ENCODE results near the gene GCNT4. TPM values are rescaled to one million over a fixed set of nuclear protein-coding genes. Genes with fewer than 3 reads are reported as not detected.

The GCNT4 gene
- total RNA-seq, 1 experiment from 2014 or later: 0.63 TPM

DNA sequence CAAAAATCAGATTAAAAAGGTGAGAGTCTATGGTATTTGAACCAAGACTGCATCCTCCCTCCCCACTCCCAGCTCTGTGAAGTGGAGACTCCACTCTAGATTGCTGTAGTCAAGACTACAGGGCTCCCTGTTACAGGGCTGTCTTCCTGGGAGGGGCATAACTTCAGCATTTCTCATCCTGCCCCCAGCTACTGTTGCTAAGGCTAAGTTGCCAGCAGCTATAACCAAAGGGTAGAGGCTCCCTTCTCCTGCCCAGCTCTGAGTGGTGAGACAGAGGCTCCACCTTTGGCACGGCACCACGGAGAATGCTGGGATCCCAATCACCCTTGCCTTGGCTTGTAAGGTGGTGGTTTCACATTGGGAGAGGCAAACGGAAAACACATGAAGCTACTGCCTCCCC, 39.2 kb upstream of the GCNT4 start:
- no peaks in the 10 kb centered on the region for H3K79me1 ChIP-seq (ENCODE audit: insufficient read depth, low read depth, low read length, poor library complexity, severe bottlenecking)
- H3K27me3 Mint-ChIP-seq (ENCODE audit: low read depth): no peaks in the 10 kb centered on the region
- no peaks in the 10 kb centered on the region for H3K4me1 ChIP-seq (ENCODE audit: insufficient read depth, low read length)
- H2BK15ac ChIP-seq (ENCODE audit: low read depth, low read length): no peak overlapping the region
- H3K36me3 Mint-ChIP-seq (ENCODE audit: insufficient read depth in 1 of 3, low read depth in 3 of 3): no peaks in the 10 kb centered on the region
- no peak overlapping the region for H3K4me2 ChIP-seq (ENCODE audit: insufficient read depth, insufficient read length, low read length)
- no peak overlapping the region for H3T11ph ChIP-seq (ENCODE audit: low read length)
- no peaks in the 10 kb centered on the region for H3K9me3 ChIP-seq (ENCODE audit: control insufficient read depth, low read depth, low read length)
- no peak overlapping the region for H3K4me3 Mint-ChIP-seq
- no peaks in the 10 kb centered on the region for H3K23me2 ChIP-seq (ENCODE audit: insufficient read length, low read depth, low read length, poor library complexity, severe bottlenecking)
- H3K14ac ChIP-seq (ENCODE audit: insufficient read depth, low read length): no peak overlapping the region
- no peak for DNase-seq
- no peak overlapping the region for H4K5ac ChIP-seq (ENCODE audit: insufficient read length, low read depth, low read length)
- no peak overlapping the region for H2BK5ac ChIP-seq (ENCODE audit: insufficient read length, low read length)
- H4K20me1 ChIP-seq (ENCODE audit: control insufficient read depth, insufficient read depth, insufficient read length): no peaks in the 10 kb centered on the region
- no peak overlapping the region for H3K27ac ChIP-seq (ENCODE audit: insufficient read length, low read depth, low read length)
- H3K4me1 Mint-ChIP-seq: peaks cover 2 to 8% of the 10 kb centered on the region in 2 experiments; a peak in 2 of 4 replicates
- no peaks in the 10 kb centered on the region for H3K9me3 Mint-ChIP-seq
- H2BK120ac ChIP-seq (ENCODE audit: low read depth, low read length, poor library complexity, severe bottlenecking): no peak overlapping the region
- H2AK5ac ChIP-seq (ENCODE audit: insufficient read length, low read length): no peak overlapping the region
- H2BK20ac ChIP-seq (ENCODE audit: low read depth, low read length, poor library complexity, severe bottlenecking): no peak overlapping the region
- no peak overlapping the region for H3K4ac ChIP-seq (ENCODE audit: low read depth, low read length)
- no peak overlapping the region for H3K9ac ChIP-seq (ENCODE audit: extremely low read depth, insufficient read length, low read length)
- no peak overlapping the region for H2AFZ ChIP-seq (ENCODE audit: low read length)
- no peak overlapping the region for H4K91ac ChIP-seq (ENCODE audit: insufficient read length, low read depth, low read length)
- H4K8ac ChIP-seq (replicated peaks; ENCODE audit: insufficient read length, low read depth, low read length): no peak overlapping the region
- no peak overlapping the region for H3K27ac Mint-ChIP-seq
- no CpG with 5 or more reads among the region's 3 CpGs for WGBS (ENCODE audit: extremely low coverage, insufficient read length, low lambda C conversion rate)
- H3K56ac ChIP-seq (ENCODE audit: insufficient read length, low read depth, low read length): no peak overlapping the region
- H2BK12ac ChIP-seq (ENCODE audit: insufficient read length, low read depth, low read length): no peak overlapping the region
- H3K18ac ChIP-seq (ENCODE audit: insufficient read length, low read depth, low read length): no peak overlapping the region
- TF ChIP-seq, protein P1, sequence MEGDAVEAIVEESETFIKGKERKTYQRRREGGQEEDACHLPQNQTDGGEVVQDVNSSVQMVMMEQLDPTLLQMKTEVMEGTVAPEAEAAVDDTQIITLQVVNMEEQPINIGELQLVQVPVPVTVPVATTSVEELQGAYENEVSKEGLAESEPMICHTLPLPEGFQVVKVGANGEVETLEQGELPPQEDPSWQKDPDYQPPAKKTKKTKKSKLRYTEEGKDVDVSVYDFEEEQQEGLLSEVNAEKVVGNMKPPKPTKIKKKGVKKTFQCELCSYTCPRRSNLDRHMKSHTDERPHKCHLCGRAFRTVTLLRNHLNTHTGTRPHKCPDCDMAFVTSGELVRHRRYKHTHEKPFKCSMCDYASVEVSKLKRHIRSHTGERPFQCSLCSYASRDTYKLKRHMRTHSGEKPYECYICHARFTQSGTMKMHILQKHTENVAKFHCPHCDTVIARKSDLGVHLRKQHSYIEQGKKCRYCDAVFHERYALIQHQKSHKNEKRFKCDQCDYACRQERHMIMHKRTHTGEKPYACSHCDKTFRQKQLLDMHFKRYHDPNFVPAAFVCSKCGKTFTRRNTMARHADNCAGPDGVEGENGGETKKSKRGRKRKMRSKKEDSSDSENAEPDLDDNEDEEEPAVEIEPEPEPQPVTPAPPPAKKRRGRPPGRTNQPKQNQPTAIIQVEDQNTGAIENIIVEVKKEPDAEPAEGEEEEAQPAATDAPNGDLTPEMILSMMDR (conservative IDR thresholded peaks at IDR 0.05): no peak
- no peaks in the 10 kb centered on the region for H3K27me3 ChIP-seq (ENCODE audit: insufficient read depth, low read length)
- no peaks in the 10 kb centered on the region for H3K79me2 ChIP-seq (ENCODE audit: insufficient read depth, low read length)
- H3K23ac ChIP-seq (ENCODE audit: insufficient read length, low read depth, low read length): no peak overlapping the region
